Esophagus muscularis mucosa (tissue), 4 donors: ENCODE results near the gene PTPRT. TPM values are rescaled to one million over a fixed set of nuclear protein-coding genes. Genes with fewer than 3 reads are reported as not detected.

ENCODE experiments used
- DNase-seq: peaks from one replicate; pipeline ENCODE4 v3.0.0-alpha.2; 2017; ENCODE audit errors: extremely low spot score
- H3K27ac ChIP-seq, 4 donors: fragments of 200-600 bp; sonication (generic); replicated peaks in 1 of 4; 1 replicate in 3 of 4; 2 replicates in 1 of 4; pipeline ENCODE4 v1.5.1; 2016 to 2019; ENCODE audit warnings: mild to moderate bottlenecking in 1 of 4
- H3K27me3 ChIP-seq, 4 donors: fragments of 200-600 bp; sonication (generic); one replicate each; pipeline versions ENCODE4 v1.5.1 to v1.6.0; 2016 to 2019
- H3K36me3 ChIP-seq, 4 donors: fragments of 200-600 bp; sonication (generic); one replicate each; pipeline ENCODE4 v1.5.1; 2016 to 2019
- H3K4me1 ChIP-seq, 4 donors: fragments of 200-600 bp; sonication (generic); one replicate each; pipeline ENCODE4 v1.5.1; 2016 to 2019
- H3K4me3 ChIP-seq, 4 donors: fragments of 200-600 bp; sonication (generic); 1 replicate in 2 of 4; 2 replicates in 2 of 4; pipeline ENCODE4 v1.5.1; 2016 to 2019; ENCODE audit warnings: mild to moderate bottlenecking in 4 of 4, moderate library complexity in 1 of 4
- H3K9me3 ChIP-seq, 4 donors: fragments of 200-600 bp; sonication (generic); 1 replicate in 3 of 4; 2 replicates in 1 of 4; pipeline ENCODE4 v1.5.1; 2016 to 2019
- EP300 ChIP-seq: sonication (generic); formaldehyde crosslinking; IDR thresholded peaks from one replicate; pipeline ENCODE4 v1.6.1; 2017; ENCODE audit warnings: antibody characterized with exemption
- POLR2A ChIP-seq: fragments of 450-650 bp; IDR thresholded peaks from one replicate; pipeline ENCODE4 v1.6.1; 2017; ENCODE audit warnings: antibody characterized with exemption, moderate library complexity, mild to moderate bottlenecking, low read depth
- POLR2AphosphoS5 ChIP-seq, 2 donors: sonication (generic); formaldehyde crosslinking; IDR thresholded peaks; one replicate each; pipeline ENCODE4 v1.6.1; 2017; ENCODE audit warnings: antibody characterized with exemption in 2 of 2
- WGBS: methylation state at CpG from one replicate; pipeline ENCODE4 v1.1.5; 2018; 5-methylcytosine and 5-hydroxymethylcytosine counted together
- intact Hi-C: fragments of 100-400 bp; cut with DNase I; formaldehyde crosslinking; loops from one replicate; pipeline ENCODE4 v1.15.1; 2023
- total RNA-seq, 4 donors: library from RNA; depleted of rRNA; stranded (reverse); fragments of >200 nt; gene quantifications; one replicate each; pipeline versions ENCODE4 v1.1.0 to v1.2.1, GENCODE V29; 2016
- TF ChIP-seq, protein P1 (sequence below), 3 experiments: fragments of 200-600 bp in 2 of 3; fragments of 450-650 bp in 1 of 3; sonication (generic) in 2 of 3; IDR thresholded peaks; one replicate each; pipeline ENCODE4 v1.5.1; 2017 to 2019; ENCODE audit warnings: antibody characterized with exemption in 3 of 3, mild to moderate bottlenecking in 2 of 3, moderate library complexity in 1 of 3

PTPRT gene
- total RNA-seq, 4 donors from 2014 or later, result 0.06 to 0.39 TPM; not detected in 2

DNA sequence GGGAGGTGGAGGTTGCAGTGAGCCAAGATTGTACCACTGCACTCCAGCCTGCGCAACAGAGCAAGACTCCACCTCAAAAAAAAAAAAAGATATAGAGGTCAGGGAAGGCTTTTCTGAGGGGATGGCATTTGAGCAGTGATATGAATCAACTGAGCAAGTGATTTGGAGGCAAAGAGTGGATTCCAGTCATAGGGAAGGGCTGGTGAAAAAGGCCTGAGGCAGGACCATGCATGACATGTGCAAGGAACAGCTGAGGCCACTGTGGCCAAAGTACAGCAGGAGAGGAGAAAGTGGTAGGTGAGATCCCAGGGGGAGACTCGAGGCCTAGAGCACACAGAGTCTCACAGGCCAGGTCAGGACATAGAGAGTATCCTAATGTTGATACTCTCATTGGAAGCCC is 20.1 kb upstream of the PTPRT start:
- TF ChIP-seq EP300 (no peak), POLR2AphosphoS5 (IDR thresholded peaks at IDR 0.05) (no peak), POLR2A (no peak)
- TF ChIP-seq, protein P1, sequence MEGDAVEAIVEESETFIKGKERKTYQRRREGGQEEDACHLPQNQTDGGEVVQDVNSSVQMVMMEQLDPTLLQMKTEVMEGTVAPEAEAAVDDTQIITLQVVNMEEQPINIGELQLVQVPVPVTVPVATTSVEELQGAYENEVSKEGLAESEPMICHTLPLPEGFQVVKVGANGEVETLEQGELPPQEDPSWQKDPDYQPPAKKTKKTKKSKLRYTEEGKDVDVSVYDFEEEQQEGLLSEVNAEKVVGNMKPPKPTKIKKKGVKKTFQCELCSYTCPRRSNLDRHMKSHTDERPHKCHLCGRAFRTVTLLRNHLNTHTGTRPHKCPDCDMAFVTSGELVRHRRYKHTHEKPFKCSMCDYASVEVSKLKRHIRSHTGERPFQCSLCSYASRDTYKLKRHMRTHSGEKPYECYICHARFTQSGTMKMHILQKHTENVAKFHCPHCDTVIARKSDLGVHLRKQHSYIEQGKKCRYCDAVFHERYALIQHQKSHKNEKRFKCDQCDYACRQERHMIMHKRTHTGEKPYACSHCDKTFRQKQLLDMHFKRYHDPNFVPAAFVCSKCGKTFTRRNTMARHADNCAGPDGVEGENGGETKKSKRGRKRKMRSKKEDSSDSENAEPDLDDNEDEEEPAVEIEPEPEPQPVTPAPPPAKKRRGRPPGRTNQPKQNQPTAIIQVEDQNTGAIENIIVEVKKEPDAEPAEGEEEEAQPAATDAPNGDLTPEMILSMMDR (IDR thresholded peaks at IDR 0.05), result no peak
- Histone ChIP-seq H3K36me3 (no peaks in the 10 kb centered on the region), H3K4me1 (no peaks in the 10 kb centered on the region), H3K27ac (no peak overlapping the region), H3K27me3 (peaks cover 0 to 1% (median 0%) of the 10 kb centered on the region in 4 donors), H3K9me3 (no peaks in the 10 kb centered on the region), H3K4me3 (no peak overlapping the region)
- DNase-seq, result no peak
- 61% methylated on average over 2 of the region's 2 CpGs for WGBS
- intact Hi-C loops, result no loop called here

DNA sequence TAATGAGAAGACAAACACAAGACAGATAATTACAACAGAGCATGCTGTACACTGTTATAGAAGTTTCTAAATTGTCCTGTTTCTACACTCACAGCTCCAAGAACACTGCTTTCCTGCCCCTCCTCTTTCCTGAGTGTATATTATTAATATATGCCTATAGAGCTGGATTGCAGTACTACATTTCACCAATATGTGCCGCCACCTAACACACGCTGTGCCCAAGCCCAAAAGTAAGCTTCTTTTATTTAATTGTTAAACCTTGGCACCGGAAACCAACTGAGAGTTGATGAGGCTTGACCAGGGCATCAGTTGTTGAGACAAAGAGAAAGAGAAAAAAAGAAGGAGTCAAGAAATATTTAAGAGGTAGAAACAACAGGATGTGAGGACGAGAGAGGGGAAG is 16.0 kb upstream of the PTPRT start:
- TF ChIP-seq, protein P1 (IDR thresholded peaks at IDR 0.05), result no peak
- TF ChIP-seq POLR2A, result no peak
- TF ChIP-seq EP300, result no peak
- no peak for TF ChIP-seq POLR2AphosphoS5 (IDR thresholded peaks at IDR 0.05)
- DNase-seq, result no peak
- WGBS, result 83% methylated on average over 4 of the region's 4 CpGs
- Histone ChIP-seq H3K4me3 (no peak overlapping the region), H3K36me3 (no peaks in the 10 kb centered on the region), H3K27me3 (peaks cover 0 to 6% (median 0%) of the 10 kb centered on the region in 4 donors), H3K27ac (no peak overlapping the region), H3K4me1 (no peaks in the 10 kb centered on the region), H3K9me3 (no peaks in the 10 kb centered on the region)
- intact Hi-C loops, result no loop called here

DNA sequence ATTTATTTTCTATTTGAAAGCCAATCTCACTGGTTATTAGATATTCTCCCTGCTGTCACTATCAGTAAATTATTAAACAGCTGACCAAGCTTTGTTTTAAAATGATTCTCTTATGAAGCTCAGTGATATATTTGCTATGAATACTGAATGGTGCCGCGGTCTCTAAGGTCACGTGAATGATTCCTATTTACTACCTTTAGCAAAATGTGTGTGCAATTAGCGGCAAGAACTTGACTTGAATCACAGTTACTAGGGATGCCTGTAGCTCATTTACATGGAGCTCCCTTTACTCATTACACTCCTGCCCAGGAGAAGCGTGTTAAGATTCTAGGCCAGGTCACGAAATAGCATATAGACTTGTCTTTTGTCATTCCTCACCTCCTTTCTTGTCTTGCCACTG is 12.4 kb upstream of the PTPRT start:
- Histone ChIP-seq H3K4me1 (no peaks in the 10 kb centered on the region), H3K27me3 (peaks cover 0 to 12% (median 0%) of the 10 kb centered on the region in 4 donors), H3K4me3 (no peak overlapping the region), H3K9me3 (no peaks in the 10 kb centered on the region), H3K36me3 (no peaks in the 10 kb centered on the region), H3K27ac (no peak overlapping the region)
- WGBS, result 83% methylated on average over 6 of the region's 6 CpGs
- no peak for DNase-seq
- intact Hi-C loops, result no loop called here
- TF ChIP-seq EP300, result no peak
- TF ChIP-seq POLR2AphosphoS5 (IDR thresholded peaks at IDR 0.05), result no peak
- TF ChIP-seq, protein P1 (IDR thresholded peaks at IDR 0.05), result no peak
- no peak for TF ChIP-seq POLR2A

- no peak for TF ChIP-seq EP300
- TF ChIP-seq, protein P1 (IDR thresholded peaks at IDR 0.05), result no peak
- TF ChIP-seq POLR2AphosphoS5 (IDR thresholded peaks at IDR 0.05), result no peak
- no peak for TF ChIP-seq POLR2A
- intact Hi-C loops, result no loop called here
- 65% methylated on average over 4 of the region's 4 CpGs for WGBS
Measured at GRCh38 chr20:43198607-43199006, 8.9 kb upstream of the PTPRT start.

DNA sequence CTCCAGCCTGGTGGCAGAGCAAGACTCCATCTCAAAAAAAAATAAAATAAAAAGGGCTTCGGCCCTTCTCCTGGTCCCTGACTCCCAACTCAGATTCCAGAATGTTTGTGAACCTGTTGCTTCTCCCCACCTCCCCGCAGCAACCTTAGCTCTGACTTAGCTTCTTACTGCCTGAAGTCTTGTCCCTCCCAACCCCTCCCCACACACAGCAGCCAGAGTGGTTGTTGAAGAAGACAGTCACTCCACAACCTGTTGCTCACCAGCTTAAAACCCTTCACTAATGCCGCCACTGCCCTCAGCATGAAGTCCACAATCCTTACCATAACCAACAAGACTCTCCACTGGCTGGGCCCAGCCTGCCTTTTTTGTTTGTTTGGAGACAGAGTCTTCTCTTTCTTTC is 6.5 kb upstream of the PTPRT start:
- Histone ChIP-seq H3K27ac (no peak overlapping the region), H3K36me3 (no peaks in the 10 kb centered on the region), H3K9me3 (no peaks in the 10 kb centered on the region), H3K27me3 (peaks cover 0 to 35% (median 2%) of the 10 kb centered on the region in 4 donors), H3K4me1 (no peaks in the 10 kb centered on the region), H3K4me3 (no peak overlapping the region)
- TF ChIP-seq POLR2A (no peak), EP300 (no peak), POLR2AphosphoS5 (IDR thresholded peaks at IDR 0.05) (no peak)
- TF ChIP-seq, protein P1 (IDR thresholded peaks at IDR 0.05), result no peak
- WGBS, result 85% methylated on average over 3 of the region's 3 CpGs
- intact Hi-C loops, result no loop called here
- no peak for DNase-seq

More at GRCh38 chr20:43198607-43199006, 8.9 kb upstream of the PTPRT start:
- no peaks in the 10 kb centered on the region for H3K4me1 ChIP-seq
- no peak overlapping the region for H3K4me3 ChIP-seq
- H3K27me3 ChIP-seq, result peaks cover 0 to 12% (median 0%) of the 10 kb centered on the region in 4 donors
- H3K36me3 ChIP-seq, result no peaks in the 10 kb centered on the region
- no peak for DNase-seq
- H3K27ac ChIP-seq, result no peak overlapping the region
- H3K9me3 ChIP-seq, result no peaks in the 10 kb centered on the region
